Lung (tissue), 12 donors: ENCODE results near the gene IGFBP2. TPM values are rescaled to one million over a fixed set of nuclear protein-coding genes. Genes with fewer than 3 reads are reported as not detected.

Experiments
- ATAC-seq: fragments of 200-7000 bp; cut with Tn5 transposase; one replicate; pipeline ENCODE4 v1.9.1; 2020; ENCODE audit warnings: moderate number of reproducible peaks; ENCODE audit not compliant: insufficient read depth, low FRiP score
- DNase-seq, 3 donors: peaks; one replicate each; pipeline ENCODE4 v3.0.0-alpha.2; 2013 to 2017
- H3K27ac ChIP-seq, 2 donors: one replicate each; pipeline ENCODE4 v1.5.1; 2013; ENCODE audit warnings: mild to moderate bottlenecking in 2 of 2, moderate library complexity in 2 of 2, control low read depth in 1 of 2, inconsistent platforms in 1 of 2, low read depth in 1 of 2, low read length in 1 of 2
- H3K27me3 ChIP-seq, 3 donors: one replicate each; pipeline ENCODE4 v1.5.1; 2013; ENCODE audit warnings: low read length in 2 of 3; ENCODE audit not compliant: control insufficient read depth in 3 of 3, insufficient read depth in 3 of 3
- H3K36me3 ChIP-seq, 4 donors: one replicate each; pipeline ENCODE4 v1.5.1; 2013; ENCODE audit warnings: low read length in 4 of 4, mild to moderate bottlenecking in 1 of 4, moderate library complexity in 1 of 4; ENCODE audit not compliant: control insufficient read depth in 4 of 4, insufficient read depth in 4 of 4
- H3K4me1 ChIP-seq, 5 donors: one replicate each; pipeline ENCODE4 v1.5.1; 2013; ENCODE audit warnings: low read length in 5 of 5, mild to moderate bottlenecking in 2 of 5, moderate library complexity in 1 of 5; ENCODE audit not compliant: control insufficient read depth in 5 of 5, insufficient read depth in 5 of 5
- H3K4me3 ChIP-seq: one replicate; pipeline ENCODE4 v1.5.1; 2013; ENCODE audit warnings: mild to moderate bottlenecking, control low read depth, moderate library complexity
- H3K9ac ChIP-seq, 2 donors: one replicate each; pipeline ENCODE4 v1.5.1; 2013; ENCODE audit warnings: low read length in 2 of 2, control low read depth in 1 of 2; ENCODE audit not compliant: insufficient read depth in 1 of 2
- H3K9me3 ChIP-seq, 4 donors: one replicate each; pipeline ENCODE4 v1.5.1; 2013; ENCODE audit warnings: low read length in 3 of 4, mild to moderate bottlenecking in 1 of 4, moderate library complexity in 1 of 4; ENCODE audit not compliant: control insufficient read depth in 4 of 4, insufficient read depth in 3 of 4
- CTCF ChIP-seq: IDR thresholded peaks from 2 replicates; pipeline ENCODE4 v1.5.1; 2012; ENCODE audit warnings: mild to moderate bottlenecking; ENCODE audit errors: control extremely low read depth, extremely low read depth
- WGBS, 2 donors: extraction: QIAGEN DNeasy Blood & Tissue Kit; methylation state at CpG; one replicate each; pipeline ENCODE4 v1.1.7; 2013; 5-methylcytosine and 5-hydroxymethylcytosine counted together
- polyA plus RNA-seq, 2 donors: library from polyadenylated mRNA; stranded (reverse); fragments of 200-250 nt; gene quantifications; one replicate each; pipeline ENCODE4 v1.2.1, GENCODE V29; 2013
- total RNA-seq, 2 donors: library from RNA; depleted of rRNA in 1 of 2; stranded (reverse); fragments of >200 nt in 1 of 2; gene quantifications; one replicate each; pipeline ENCODE4 v1.2.1, GENCODE V29; 2014 to 2021
- donor health status: control.
- donor health status: control.
- donor health status: Bipolar disorder and iron deficiency.
- donor health status: healthy.
- donor health status: DM: yes; HTN: yes; CAD: no.

Gene IGFBP2
- total and polyA plus RNA-seq, 4 donors: 50.5 to 104 (median 81.2) TPM

- no peaks in the 10 kb centered on the region for H3K36me3 ChIP-seq
- ATAC-seq: no peak
- WGBS, 2 donors: 77 to 86% methylated on average over 7 of the region's 7 CpGs
- H3K4me3 ChIP-seq: no peak overlapping the region
- DNase-seq: no peak
- no peak for TF ChIP-seq CTCF
- peaks cover 0 to 21% (median 1%) of the 10 kb centered on the region in 5 donors for H3K4me1 ChIP-seq
- no peaks in the 10 kb centered on the region for H3K9me3 ChIP-seq
- no peak overlapping the region for H3K9ac ChIP-seq
- no peaks in the 10 kb centered on the region for H3K27me3 ChIP-seq
- H3K27ac ChIP-seq: no peak overlapping the region
Measured at GRCh38 chr2:216618785-216619184, 14.4 kb upstream of the IGFBP2 start.

GRCh38 chr2:216619411-216620393 is 13.5 kb upstream of the IGFBP2 start:
- H3K36me3 ChIP-seq: no peaks in the 10 kb centered on the region
- DNase-seq: peak; percentile 48 to 74 (median 70)
- no peak for TF ChIP-seq CTCF
- H3K9me3 ChIP-seq: no peaks in the 10 kb centered on the region
- no peak overlapping the region for H3K27ac ChIP-seq
- no peak overlapping the region for H3K4me3 ChIP-seq
- ATAC-seq: no peak
- H3K27me3 ChIP-seq: no peaks in the 10 kb centered on the region
- WGBS, 2 donors: 41 to 70% methylated on average over 12 of the region's 12 CpGs
- H3K9ac ChIP-seq: no peak overlapping the region
- peaks cover 0 to 21% (median 1%) of the 10 kb centered on the region in 5 donors for H3K4me1 ChIP-seq

- ATAC-seq (no peak), DNase-seq (peak in 2 of 3 donors; percentile 59 to 78)
- H3K4me1 ChIP-seq: peaks cover 0 to 21% (median 1%) of the 10 kb centered on the region in 5 donors
- H3K36me3 ChIP-seq: no peaks in the 10 kb centered on the region
- no peaks in the 10 kb centered on the region for H3K27me3 ChIP-seq
- 66 to 71% methylated on average over 12 of the region's 12 CpGs for WGBS, 2 donors
- no peak overlapping the region for H3K27ac ChIP-seq
- no peaks in the 10 kb centered on the region for H3K9me3 ChIP-seq
- no peak overlapping the region for H3K9ac ChIP-seq
- H3K4me3 ChIP-seq: no peak overlapping the region
- no peak for TF ChIP-seq CTCF
Measured at GRCh38 chr2:216620786-216621185, 12.4 kb upstream of the IGFBP2 start.
